GM12872 (cell line): ENCODE measurements around the gene CSE1L.
A peak's percentile ranks its signal among the peaks of the same experiment; 100 is the strongest.

Source experiments
- CTCF ChIP-seq: IDR thresholded peaks from 3 replicates; pipeline ENCODE4 v1.5.1; 2011; ENCODE audit warnings: low read depth, mild to moderate bottlenecking, low read length, moderate library complexity; ENCODE audit not compliant: insufficient read depth

Gene CSE1L

GRCh38 chr20:49119988-49120387 lies 73.9 kb downstream of the CSE1L start:
- TF ChIP-seq CTCF = no peak

GRCh38 chr20:49122920-49123319 lies 76.8 kb downstream of the CSE1L start:
- TF ChIP-seq CTCF = no peak

GRCh38 chr20:49123982-49124381 lies 77.9 kb downstream of the CSE1L start:
- TF ChIP-seq CTCF = no peak

- peak; percentile 45; the same call in 1 of the 3 replicates for TF ChIP-seq CTCF
Observed at GRCh38 chr20:49132995-49133478, 86.9 kb downstream of the CSE1L start.

GRCh38 chr20:49133571-49133970 lies 87.5 kb downstream of the CSE1L start:
- TF ChIP-seq CTCF = no peak

GRCh38 chr20:49136817-49137571 lies 90.9 kb downstream of the CSE1L start:
- TF ChIP-seq CTCF = no peak

DNA sequence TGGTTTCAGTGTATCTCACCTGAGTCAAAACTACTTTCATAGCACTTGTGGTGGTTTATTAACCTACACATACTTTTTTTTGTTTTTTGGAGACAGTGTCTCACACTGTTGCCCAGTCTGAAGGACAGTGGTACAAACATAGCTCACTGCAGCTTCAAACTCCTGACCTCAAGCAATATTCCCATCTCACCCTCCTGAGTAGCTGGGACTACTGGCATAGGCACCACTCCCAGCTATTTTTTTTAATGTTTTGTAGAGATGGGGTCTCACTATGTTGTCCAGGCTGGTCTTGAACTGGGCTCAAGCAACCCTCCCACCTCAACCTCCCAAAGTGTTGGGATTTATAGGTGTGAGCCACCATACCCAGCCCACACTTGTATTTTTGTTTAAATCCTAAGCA lies 92.3 kb downstream of the CSE1L start:
- no peak for TF ChIP-seq CTCF
